Measurements from ENCODE around the gene ZIM2.
"Not testable (repeated sequence)": the region's sequence is repeated elsewhere in the genome, so short reads cannot be mapped to it uniquely, and the experiment has no call there.

Gene ZIM2

GRCh38 chr19:56840451-56841192 lies at the start of gene ZIM2, which contains the start of gene PEG3:
ZIM2 (minus strand) TSS chr19:56840726; CDS start chr19:56824277, 16,449 bp downstream.
PEG3 (minus strand) TSS chr19:56840726; CDS start chr19:56824655, 16,071 bp downstream.
- Histone ChIP-seq H3K4me1 (ENCODE audit: insufficient read depth, low read length) (no peaks in the 10 kb centered on the region), H3K9ac (ENCODE audit: low read depth, low read length) (no peak within 1 kb of the TSS), H3K9me3 (ENCODE audit: control insufficient read depth, insufficient read depth, low read length) (no peaks in the 10 kb centered on the region), H3K36me3 (ENCODE audit: insufficient read depth, low read length) (no peaks in the 10 kb centered on the region)

- no peaks in the 10 kb centered on the region for H3K4me1 ChIP-seq (ENCODE audit: insufficient read depth, low read length)
- H3K9me3 ChIP-seq (ENCODE audit: control insufficient read depth, insufficient read depth, low read length): peaks cover 2% of the 10 kb centered on the region; the same call in 1 of the 2 replicates
- H3K9ac ChIP-seq (ENCODE audit: low read depth, low read length): no peak overlapping the region
- no peaks in the 10 kb centered on the region for H3K36me3 ChIP-seq (ENCODE audit: insufficient read depth, low read length)
These were observed 44.9 kb upstream of the ZIM2 start for GRCh38 chr19:56885173-56885985.

GRCh38 chr19:56884441-56884840 lies 43.9 kb upstream of the ZIM2 start:
- peaks cover 2% of the 10 kb centered on the region; the same call in 1 of the 2 replicates for H3K9me3 ChIP-seq (ENCODE audit: control insufficient read depth, insufficient read depth, low read length)
- no peak overlapping the region for H3K9ac ChIP-seq (ENCODE audit: low read depth, low read length)

GRCh38 chr19:56880592-56881190 lies 40.2 kb upstream of the ZIM2 start:
- Histone ChIP-seq H3K36me3 (ENCODE audit: insufficient read depth, low read length) (no peaks in the 10 kb centered on the region), H3K4me1 (ENCODE audit: insufficient read depth, low read length) (no peaks in the 10 kb centered on the region), H3K9me3 (ENCODE audit: control insufficient read depth, insufficient read depth, low read length) (no peaks in the 10 kb centered on the region), H3K9ac (ENCODE audit: low read depth, low read length) (no peak overlapping the region)

More at GRCh38 chr19:56884441-56884840, 43.9 kb upstream of the ZIM2 start:
- H3K4me1 ChIP-seq (ENCODE audit: insufficient read depth, low read length): no peaks in the 10 kb centered on the region
- no peaks in the 10 kb centered on the region for H3K36me3 ChIP-seq (ENCODE audit: insufficient read depth, low read length)

- H3K9me3 ChIP-seq (ENCODE audit: control insufficient read depth, insufficient read depth, low read length): no peaks in the 10 kb centered on the region
- no peak overlapping the region for H3K9ac ChIP-seq (ENCODE audit: low read depth, low read length)
- H3K36me3 ChIP-seq (ENCODE audit: insufficient read depth, low read length): no peaks in the 10 kb centered on the region
- no peaks in the 10 kb centered on the region for H3K4me1 ChIP-seq (ENCODE audit: insufficient read depth, low read length)
These were observed 36.7 kb upstream of the ZIM2 start for GRCh38 chr19:56877069-56877715.

GRCh38 chr19:56875717-56876116 lies 35.2 kb upstream of the ZIM2 start:
- Histone ChIP-seq H3K9me3 (ENCODE audit: control insufficient read depth, insufficient read depth, low read length) (no peaks in the 10 kb centered on the region), H3K4me1 (ENCODE audit: insufficient read depth, low read length) (no peaks in the 10 kb centered on the region), H3K36me3 (ENCODE audit: insufficient read depth, low read length) (no peaks in the 10 kb centered on the region), H3K9ac (ENCODE audit: low read depth, low read length) (no peak overlapping the region)

GRCh38 chr19:56874530-56874929 lies 34.0 kb upstream of the ZIM2 start:
- H3K36me3 ChIP-seq (ENCODE audit: insufficient read depth, low read length): no peaks in the 10 kb centered on the region
- no peak overlapping the region for H3K9ac ChIP-seq (ENCODE audit: low read depth, low read length)
- H3K4me1 ChIP-seq (ENCODE audit: insufficient read depth, low read length): no peaks in the 10 kb centered on the region
- no peaks in the 10 kb centered on the region for H3K9me3 ChIP-seq (ENCODE audit: control insufficient read depth, insufficient read depth, low read length)

- Histone ChIP-seq H3K9me3 (ENCODE audit: control insufficient read depth, insufficient read depth, low read length) (no peaks in the 10 kb centered on the region), H3K4me1 (ENCODE audit: insufficient read depth, low read length) (no peaks in the 10 kb centered on the region), H3K36me3 (ENCODE audit: insufficient read depth, low read length) (no peaks in the 10 kb centered on the region), H3K9ac (ENCODE audit: low read depth, low read length) (no peak overlapping the region)
These were observed 33.0 kb upstream of the ZIM2 start for GRCh38 chr19:56873493-56873892.

- Histone ChIP-seq H3K9ac (ENCODE audit: low read depth, low read length) (no peak overlapping the region), H3K9me3 (ENCODE audit: control insufficient read depth, insufficient read depth, low read length) (no peaks in the 10 kb centered on the region), H3K36me3 (ENCODE audit: insufficient read depth, low read length) (no peaks in the 10 kb centered on the region), H3K4me1 (ENCODE audit: insufficient read depth, low read length) (no peaks in the 10 kb centered on the region)
These were observed 29.4 kb upstream of the ZIM2 start for GRCh38 chr19:56869886-56870285.

GRCh38 chr19:56868446-56868845 lies 27.9 kb upstream of the ZIM2 start:
- no peaks in the 10 kb centered on the region for H3K4me1 ChIP-seq (ENCODE audit: insufficient read depth, low read length)
- no peaks in the 10 kb centered on the region for H3K9me3 ChIP-seq (ENCODE audit: control insufficient read depth, insufficient read depth, low read length)
- H3K9ac ChIP-seq (ENCODE audit: low read depth, low read length): no peak overlapping the region
- H3K36me3 ChIP-seq (ENCODE audit: insufficient read depth, low read length): no peaks in the 10 kb centered on the region

- Histone ChIP-seq H3K9ac (ENCODE audit: low read depth, low read length) (no peak overlapping the region), H3K36me3 (ENCODE audit: insufficient read depth, low read length) (no peaks in the 10 kb centered on the region), H3K9me3 (ENCODE audit: control insufficient read depth, insufficient read depth, low read length) (no peaks in the 10 kb centered on the region), H3K4me1 (ENCODE audit: insufficient read depth, low read length) (no peaks in the 10 kb centered on the region)
These were observed 26.0 kb upstream of the ZIM2 start for GRCh38 chr19:56866538-56866937.

GRCh38 chr19:56864443-56865125 lies 24.1 kb upstream of the ZIM2 start:
- Histone ChIP-seq H3K36me3 (ENCODE audit: insufficient read depth, low read length) (no peaks in the 10 kb centered on the region), H3K9ac (ENCODE audit: low read depth, low read length) (no peak overlapping the region), H3K4me1 (ENCODE audit: insufficient read depth, low read length) (no peaks in the 10 kb centered on the region), H3K9me3 (ENCODE audit: control insufficient read depth, insufficient read depth, low read length) (no peaks in the 10 kb centered on the region)

- Histone ChIP-seq H3K9ac (ENCODE audit: low read depth, low read length) (no peak overlapping the region), H3K4me1 (ENCODE audit: insufficient read depth, low read length) (no peaks in the 10 kb centered on the region), H3K9me3 (ENCODE audit: control insufficient read depth, insufficient read depth, low read length) (no peaks in the 10 kb centered on the region), H3K36me3 (ENCODE audit: insufficient read depth, low read length) (no peaks in the 10 kb centered on the region)
These were observed 22.2 kb upstream of the ZIM2 start for GRCh38 chr19:56862741-56863140.

- not testable (repeated sequence) for H3K4me1 ChIP-seq (ENCODE audit: insufficient read depth, low read length); H3K36me3 ChIP-seq (ENCODE audit: insufficient read depth, low read length); H3K9ac ChIP-seq (ENCODE audit: low read depth, low read length); H3K9me3 ChIP-seq (ENCODE audit: control insufficient read depth, insufficient read depth, low read length)
These were observed 19.9 kb upstream of the ZIM2 start for GRCh38 chr19:56860409-56860808.
